Measurements from ENCODE around the gene CCDC15.
A peak's percentile ranks its signal among the peaks of the same experiment; 100 is the strongest.

The CCDC15 gene

DNA sequence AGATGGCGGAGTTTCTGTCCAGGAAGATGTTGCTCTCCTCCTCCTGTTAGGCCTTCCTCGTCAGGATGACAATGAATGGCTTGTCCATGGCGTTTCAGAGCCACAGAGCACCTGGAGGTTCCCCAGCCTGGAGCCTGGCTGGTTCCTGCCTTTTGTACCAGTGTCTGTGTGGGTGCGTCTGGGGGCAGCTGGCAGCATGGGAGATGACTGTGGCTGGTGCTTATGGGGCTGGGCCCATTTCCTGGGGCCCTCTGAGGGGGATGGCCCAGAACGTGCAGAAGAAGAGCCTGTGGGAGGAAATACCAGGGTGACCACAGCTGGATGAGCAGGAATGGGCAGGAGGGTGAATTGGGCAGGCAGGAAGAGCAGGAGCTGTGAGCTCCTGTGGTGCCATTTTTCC is 115.8 kb downstream of the CCDC15 start:
- DNase-seq = no peak

DNA sequence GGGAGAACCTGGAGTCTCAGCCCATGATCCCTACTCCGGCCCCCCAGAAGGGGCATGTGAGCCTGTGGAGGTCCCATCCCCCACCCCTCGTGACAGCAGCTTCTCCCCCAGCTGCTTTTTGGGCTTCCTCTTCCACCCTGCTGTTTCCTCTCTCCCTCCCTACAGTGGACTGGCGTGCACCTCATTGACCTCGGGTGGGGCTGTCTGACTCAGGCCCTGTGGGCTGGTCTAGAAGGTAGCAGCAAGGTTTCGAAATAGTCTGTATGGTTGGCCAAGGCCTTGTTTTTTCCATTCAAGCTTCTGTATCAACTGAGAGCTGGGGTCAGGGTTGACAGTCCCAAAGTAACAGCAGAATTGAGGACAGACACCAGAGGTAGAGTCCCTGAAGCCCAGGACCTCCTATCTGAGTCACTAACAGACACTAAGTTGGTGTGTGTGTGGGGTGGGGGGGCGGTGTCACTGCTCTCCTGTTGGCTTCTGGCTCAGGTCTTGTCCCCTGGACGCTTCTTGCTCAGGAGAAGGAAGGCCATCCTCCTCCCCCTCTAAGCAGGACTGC is 116.8 kb downstream of the CCDC15 start:
- DNase-seq = peak; percentile 4

- no peak for DNase-seq
These were observed 117.4 kb downstream of the CCDC15 start for GRCh38 chr11:125071435-125071834.

DNA sequence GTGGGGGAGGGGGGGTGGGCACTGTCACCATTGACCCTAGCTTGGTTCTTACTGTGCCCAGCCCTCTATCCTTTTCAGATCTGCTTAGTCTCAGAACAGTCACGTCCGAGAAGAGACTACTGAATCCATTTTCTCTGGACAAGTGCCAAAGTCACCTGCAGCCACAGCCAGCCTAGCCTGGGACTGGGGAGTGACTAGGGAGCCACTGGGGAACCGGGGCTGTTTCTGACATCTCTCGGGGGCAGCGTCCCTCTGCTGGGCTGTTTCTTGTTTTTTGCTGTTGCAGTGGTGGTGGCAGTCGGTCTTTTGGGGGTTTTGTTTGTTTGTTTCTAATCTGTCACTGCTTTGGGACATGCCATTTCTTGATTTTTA is 117.8 kb downstream of the CCDC15 start:
- no peak for DNase-seq

DNA sequence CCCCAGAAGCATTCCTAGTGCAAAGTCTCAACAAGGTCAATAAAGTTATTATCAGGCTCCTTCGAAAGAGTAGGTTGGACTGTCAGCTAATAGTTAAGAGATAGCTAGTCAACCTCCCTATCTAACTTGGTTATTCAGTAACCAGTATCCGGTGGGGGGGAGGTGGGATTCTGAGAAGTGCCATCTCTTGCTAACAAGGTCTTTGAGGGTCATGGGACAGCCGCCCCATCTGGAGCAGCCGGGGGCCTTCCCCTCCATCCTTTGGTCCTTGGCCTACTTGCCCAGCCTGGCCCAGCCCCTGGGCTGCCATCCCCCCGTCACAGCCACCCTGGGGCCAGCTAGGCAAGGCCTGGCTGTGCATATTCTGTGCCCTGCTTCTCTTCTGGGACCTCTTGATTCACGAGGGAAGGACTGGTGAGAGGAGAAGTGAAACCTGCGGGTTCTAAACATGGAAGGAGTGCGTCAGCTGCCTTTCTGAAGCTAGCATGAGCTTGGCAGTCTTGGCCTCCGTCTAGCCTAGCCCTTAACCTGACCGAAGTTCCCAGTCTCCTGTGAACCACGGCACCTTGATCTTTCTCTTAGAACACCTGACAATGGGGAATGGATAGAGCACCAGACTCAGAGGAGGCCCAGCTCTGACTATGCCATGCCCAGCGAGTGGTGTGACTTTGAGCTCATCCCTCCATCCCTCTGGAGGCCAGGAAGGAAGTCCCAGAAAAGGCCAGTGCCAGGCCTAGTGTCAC is 118.4 kb downstream of the CCDC15 start:
- DNase-seq = no peak

GRCh38 chr11:125072961-125073590 is 119.1 kb downstream of the CCDC15 start:
- no peak for DNase-seq

GRCh38 chr11:125073616-125074483 is 119.8 kb downstream of the CCDC15 start:
- DNase-seq = no peak

- no peak for DNase-seq
These were observed 120.7 kb downstream of the CCDC15 start for GRCh38 chr11:125074511-125075241.

GRCh38 chr11:125075242-125075625 is 121.2 kb downstream of the CCDC15 start:
- DNase-seq = no peak

DNA sequence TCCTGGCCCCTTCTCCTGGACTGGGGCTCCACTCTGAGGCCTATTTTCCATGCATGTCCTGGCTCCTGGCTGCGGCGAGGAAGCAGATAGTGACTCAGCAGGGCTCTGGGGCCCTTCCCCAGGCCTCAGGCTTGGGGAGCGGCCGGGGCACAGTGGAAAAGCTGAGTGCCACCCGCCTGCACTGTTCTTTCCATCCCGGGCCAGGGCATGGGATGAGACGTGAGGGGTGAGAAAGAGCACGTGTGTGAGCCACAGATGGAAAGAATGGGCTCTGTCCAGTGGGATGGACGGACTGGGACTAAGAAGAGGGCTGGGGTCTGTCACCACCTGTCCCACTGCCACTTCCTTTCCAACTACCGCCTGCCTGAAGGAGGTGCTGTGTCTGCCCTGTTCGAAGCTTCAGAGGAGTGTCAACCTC is 121.9 kb downstream of the CCDC15 start:
- no peak for DNase-seq

DNA sequence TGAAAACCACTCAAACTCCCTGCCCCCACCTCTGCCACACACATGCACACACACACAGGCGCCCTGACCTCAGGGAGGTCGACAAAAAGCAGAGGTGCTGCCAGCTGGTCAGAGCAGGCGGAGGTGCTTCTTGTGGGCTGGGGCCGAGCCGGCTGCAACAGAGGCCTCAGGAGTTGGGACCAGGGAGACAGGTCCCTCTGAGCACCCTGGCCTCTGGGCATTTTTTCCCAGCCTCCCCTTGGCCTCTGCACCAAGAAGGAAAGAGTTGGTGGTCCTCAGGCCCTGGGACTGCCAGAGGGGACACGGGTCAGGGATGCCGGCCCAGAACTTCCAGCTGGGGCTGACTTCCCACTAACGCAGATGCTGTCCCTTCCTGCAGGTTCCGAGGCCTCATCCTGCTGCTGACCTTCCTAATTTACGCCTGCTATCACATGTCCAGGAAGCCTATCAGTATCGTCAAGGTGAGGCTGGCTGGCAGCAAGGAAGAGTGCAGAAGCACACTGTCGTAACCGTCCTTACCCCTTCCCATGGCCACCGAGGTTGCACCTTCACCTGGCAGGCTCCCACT is 122.5 kb downstream of the CCDC15 start:
- DNase-seq = no peak

- DNase-seq = no peak
These were observed 124.0 kb downstream of the CCDC15 start for GRCh38 chr11:125078016-125078415.

DNA sequence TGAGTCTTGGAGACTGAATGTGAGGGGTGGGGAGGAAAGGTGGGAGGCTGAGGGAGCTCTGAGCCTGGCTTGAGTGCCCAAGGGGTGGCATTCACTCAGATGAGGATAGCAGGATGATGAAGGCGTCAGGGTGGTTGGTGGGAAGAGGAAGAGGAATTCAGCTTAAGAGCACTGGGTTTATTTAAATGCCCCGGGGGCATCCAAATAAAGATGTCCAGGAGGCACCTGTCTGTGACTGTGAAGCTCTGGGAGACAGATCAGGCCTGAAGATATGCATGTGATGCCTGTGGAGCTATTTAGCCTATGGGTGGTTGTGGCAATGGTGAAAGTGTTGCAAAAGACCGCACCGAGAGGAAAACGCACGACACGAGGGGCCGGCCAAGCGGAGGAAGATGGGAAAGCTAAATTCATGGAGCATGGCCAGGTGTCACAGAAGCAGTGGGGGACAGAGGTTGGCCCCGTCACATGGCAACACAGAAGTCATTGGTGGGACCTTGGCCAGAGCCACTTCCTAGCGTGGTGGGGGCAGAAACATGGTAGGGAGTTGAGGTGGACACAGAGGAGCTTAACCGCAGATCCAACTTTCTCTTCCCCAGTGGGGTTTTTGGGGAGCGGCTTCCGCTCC is 124.6 kb downstream of the CCDC15 start:
- DNase-seq = no peak

DNA sequence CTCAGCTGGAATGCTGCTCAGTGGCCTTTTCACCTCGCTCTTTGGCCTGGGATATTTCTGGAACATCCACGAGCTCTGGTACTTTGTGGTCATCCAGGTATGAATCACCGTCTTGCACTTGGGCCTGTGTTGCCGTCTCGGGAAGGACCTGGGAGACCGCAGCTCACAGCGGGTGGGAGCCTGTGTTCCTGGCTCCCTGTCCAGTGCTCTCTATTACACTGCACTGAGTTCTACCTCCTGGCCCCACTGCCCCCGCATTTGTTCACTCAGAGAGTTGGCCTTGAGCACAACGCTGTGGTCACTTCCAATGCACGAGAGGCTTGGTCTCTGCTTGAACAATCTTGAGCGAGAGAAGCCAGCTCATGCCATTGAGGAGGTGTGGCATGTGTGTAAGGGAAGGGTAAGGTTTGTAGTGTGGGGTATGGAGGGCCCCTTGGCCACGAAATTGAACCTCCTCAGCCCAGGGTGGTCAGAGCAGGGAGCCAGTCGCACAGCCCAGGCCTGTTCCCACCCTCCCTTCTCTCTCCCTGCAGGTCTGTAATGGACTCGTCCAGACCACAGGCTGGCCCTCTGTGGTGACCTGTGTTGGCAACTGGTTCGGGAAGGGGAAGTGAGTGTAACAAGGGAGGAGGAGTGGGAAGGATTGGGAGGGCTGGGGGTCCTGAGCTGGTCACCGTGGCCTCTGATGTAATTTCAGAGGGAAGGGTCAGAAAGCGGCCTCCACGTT is 125.3 kb downstream of the CCDC15 start:
- no peak for DNase-seq

- DNase-seq = no peak
These were observed 126.0 kb downstream of the CCDC15 start for GRCh38 chr11:125079878-125080530.

DNA sequence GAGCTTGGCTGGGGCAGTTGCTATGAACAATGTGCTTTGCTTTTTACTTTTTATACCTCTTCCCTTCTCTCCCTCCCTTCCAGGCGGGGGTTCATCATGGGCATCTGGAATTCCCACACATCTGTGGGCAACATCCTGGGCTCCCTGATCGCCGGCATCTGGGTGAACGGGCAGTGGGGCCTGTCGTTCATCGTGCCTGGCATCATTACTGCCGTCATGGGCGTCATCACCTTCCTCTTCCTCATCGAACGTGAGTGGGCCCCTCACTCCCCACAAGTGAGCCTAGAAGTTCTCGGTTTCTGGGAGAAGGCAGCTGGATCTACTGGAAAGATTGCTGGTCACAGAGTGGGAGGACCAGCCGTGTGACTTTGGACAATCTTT is 126.5 kb downstream of the CCDC15 start:
- no peak for DNase-seq

GRCh38 chr11:125081098-125081798 is 127.2 kb downstream of the CCDC15 start:
- no peak for DNase-seq

- no peak for DNase-seq
These were observed 128.0 kb downstream of the CCDC15 start for GRCh38 chr11:125082040-125082439.

GRCh38 chr11:125082611-125083311 is 128.8 kb downstream of the CCDC15 start:
- DNase-seq = peak; percentile 32
